Spleen (tissue), 7 donors: Measurements from ENCODE around the gene TNS1.

Source experiments
- CTCF ChIP-seq, 11 experiments: fragments of 200-600 bp in 7 of 11; fragments of 450-650 bp in 4 of 11; sonication (generic) in 4 of 11; IDR thresholded peaks in 8 of 11; conservative IDR thresholded peaks in 3 of 11; 1 replicate in 7 of 11; 2 replicates in 4 of 11; pipeline versions ENCODE4 v1.4.0 to v1.8.0; 2016 to 2021; ENCODE audit warnings: antibody characterized with exemption in 11 of 11, inconsistent platforms in 4 of 11, mild to moderate bottlenecking in 1 of 11
- POLR2A ChIP-seq, 3 donors: fragments of 450-650 bp; IDR thresholded peaks; one replicate each; pipeline ENCODE4 v1.5.1; 2017; ENCODE audit warnings: antibody characterized with exemption in 3 of 3, mild to moderate bottlenecking in 1 of 3
- donor health status: DM: no; HTN: no; CAD: no; lungs with moderate emphysema.
- donor health status: DM: no; HTN: no; CAD: no.
- donor health status: DM: no; HTN: no; CAD: no.

- TF ChIP-seq POLR2A (IDR thresholded peaks at IDR 0.05) (no peak), CTCF (IDR thresholded peaks at IDR 0.05 in 8 of 11, conservative IDR thresholded peaks at IDR 0.05 in 3 of 11) (no peak)
Measured at GRCh38 chr2:217798191-217798590, 204.6 kb downstream of the TNS1 start.
